Measurements from ENCODE around the gene SH3RF3.

Gene SH3RF3

DNA sequence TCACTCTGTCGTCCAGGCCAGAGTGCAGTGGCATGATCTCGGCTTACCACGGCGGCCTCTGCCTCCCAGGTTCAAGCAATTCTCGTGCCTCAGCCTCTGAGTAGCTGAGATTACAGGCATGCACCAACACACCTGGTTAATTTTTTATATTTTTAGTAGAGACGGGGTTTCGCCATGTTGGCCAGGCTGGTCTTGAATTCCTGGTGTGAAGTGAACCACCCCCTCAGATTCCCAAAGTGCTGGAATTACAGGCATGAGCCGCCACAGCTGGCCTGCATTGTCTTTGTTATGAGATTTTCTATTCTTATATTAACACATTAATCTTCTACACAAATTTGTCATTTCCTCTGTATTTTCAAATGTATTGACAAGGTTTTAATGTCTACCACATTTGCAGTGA is 409.5 kb downstream of the SH3RF3 start:
- no peak for DNase-seq

DNA sequence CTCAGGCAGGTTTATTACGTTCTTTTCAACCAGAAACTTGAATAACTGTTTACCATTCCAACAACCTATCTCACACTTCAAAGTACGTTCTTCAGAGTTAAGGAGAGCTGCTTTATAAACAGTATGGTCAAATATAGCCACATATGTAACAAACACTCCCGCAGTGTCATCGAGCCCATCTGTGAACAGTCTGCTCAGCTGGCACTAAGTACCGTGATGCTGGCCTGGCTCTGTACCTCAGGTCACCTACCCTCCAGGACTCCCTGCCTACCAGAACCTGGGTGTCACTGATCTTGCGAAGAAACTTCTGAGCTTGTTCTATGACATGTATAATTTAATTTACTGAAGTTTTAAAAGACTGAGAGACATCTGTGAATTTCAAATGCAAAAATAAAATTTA is 413.4 kb downstream of the SH3RF3 start:
- DNase-seq: no peak

DNA sequence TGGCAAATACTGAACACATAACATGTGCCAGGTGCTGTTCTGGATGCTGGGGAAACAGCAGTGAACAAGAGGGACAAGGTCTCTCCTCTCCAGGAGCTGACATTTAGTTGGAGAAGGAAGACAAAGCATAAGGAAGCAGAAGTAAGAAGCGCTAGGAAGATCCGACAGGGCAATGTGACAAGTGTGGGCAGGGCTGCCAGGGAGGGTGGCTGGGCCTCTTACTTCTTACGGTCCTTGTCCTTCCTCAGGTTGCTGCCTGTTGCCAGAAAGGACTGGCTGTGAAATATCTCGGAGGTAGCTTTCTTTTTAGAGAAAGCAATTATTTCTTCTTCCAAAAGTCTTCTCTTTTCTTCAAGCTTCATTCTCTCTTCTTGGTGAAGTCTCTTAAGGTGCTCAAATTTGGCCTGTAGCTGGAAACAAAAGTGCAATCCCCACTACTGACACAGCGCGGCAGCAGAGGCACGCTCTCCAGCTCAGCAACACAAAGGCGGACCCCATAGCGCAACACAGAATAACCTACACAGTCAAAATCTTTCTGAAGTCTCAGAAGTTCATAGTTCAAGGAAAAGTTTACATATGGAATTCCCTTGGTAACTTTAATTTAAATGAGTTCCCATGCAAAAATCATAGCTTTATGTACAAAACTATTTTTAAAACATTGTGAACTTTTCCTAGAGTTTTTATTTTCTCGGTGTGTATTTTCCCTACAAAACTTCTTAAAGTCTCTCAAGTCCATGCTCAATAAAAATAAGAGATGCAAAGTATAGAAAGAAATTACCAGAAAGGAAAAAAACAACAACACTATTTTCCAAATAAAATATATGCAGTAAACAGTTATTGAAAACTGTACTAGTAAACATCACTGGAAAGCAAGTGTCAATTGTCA is 417.1 kb downstream of the SH3RF3 start:
- peak; percentile 17 for DNase-seq

DNA sequence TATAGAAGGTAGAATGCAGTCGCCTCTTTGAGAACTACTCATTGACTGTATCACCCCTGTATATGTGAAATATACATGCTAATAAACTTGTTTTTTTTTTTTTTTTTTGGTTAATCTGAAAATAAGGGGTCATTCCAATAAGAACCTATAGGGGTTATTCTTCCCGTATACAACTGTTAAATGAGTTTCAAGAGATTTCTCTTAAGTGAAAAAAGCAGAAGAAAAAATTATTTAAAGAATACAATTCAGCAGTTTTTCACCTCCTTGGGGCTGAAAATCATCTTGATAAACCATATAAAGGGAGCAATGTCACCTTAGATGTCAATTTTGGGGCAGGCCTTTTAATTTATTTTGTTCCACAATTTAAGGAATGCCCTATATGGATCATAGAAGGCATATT is 418.3 kb downstream of the SH3RF3 start:
- DNase-seq: no peak

DNA sequence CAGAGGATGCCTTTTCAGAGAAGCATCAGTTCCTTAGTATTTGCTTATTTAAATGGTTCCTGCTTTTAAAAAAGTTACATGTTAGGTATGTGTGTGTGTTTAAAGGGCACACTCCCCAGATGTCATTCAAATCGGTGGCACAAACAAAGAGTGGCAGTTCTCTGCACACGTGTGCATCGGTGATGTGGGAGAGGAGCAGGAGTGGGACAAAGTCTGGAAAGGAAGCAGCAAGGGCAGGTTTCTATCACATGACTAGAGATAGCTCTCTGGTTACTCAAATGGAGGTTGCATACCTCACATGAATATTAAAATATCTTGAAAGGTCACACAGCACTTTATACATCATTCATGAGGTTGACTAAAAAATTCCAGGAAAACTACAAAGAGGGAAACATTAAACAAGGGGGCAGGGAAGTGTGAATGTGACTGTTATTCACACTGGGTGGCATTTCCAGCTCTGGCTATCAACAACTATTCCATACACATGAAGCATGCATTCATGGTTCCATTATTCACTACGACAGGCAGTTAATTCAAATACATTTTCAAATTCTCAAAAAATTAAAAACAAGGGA is 420.1 kb downstream of the SH3RF3 start:
- no peak for DNase-seq

All from NCI-H1105 treated with DMSO at 0.1 percent for 48 hours (cell line).